Hematopoietic multipotent progenitor cell treated with erythropoietin and hydrocortisone succinate and interleukin-3 and kit ligand, for 15 days (in vitro differentiated cells): Measurements from ENCODE around the gene ROBO1.
A peak's percentile ranks its signal among the peaks of the same experiment; 100 is the strongest.

Experiments used
- DNase-seq: peaks from one replicate; pipeline ENCODE4 v3.0.0-alpha.2; 2015; ENCODE audit warnings: low spot score

ROBO1 gene

GRCh38 chr3:79066481-79066880 lies 701.3 kb downstream of the ROBO1 start:
- DNase-seq: no peak

- DNase-seq: no peak
Measured at GRCh38 chr3:79063624-79064023, 704.2 kb downstream of the ROBO1 start.

- no peak for DNase-seq
Measured at GRCh38 chr3:79057756-79058155, 710.0 kb downstream of the ROBO1 start.

GRCh38 chr3:79056498-79056897 lies 711.3 kb downstream of the ROBO1 start:
- no peak for DNase-seq

GRCh38 chr3:79052054-79052681 lies 715.6 kb downstream of the ROBO1 start:
- no peak for DNase-seq

GRCh38 chr3:79047581-79047980 lies 720.2 kb downstream of the ROBO1 start:
- DNase-seq: no peak

GRCh38 chr3:79041621-79042020 lies 726.2 kb downstream of the ROBO1 start:
- no peak for DNase-seq

- DNase-seq: no peak
Measured at GRCh38 chr3:79040701-79041100, 727.1 kb downstream of the ROBO1 start.

GRCh38 chr3:79040091-79040490 lies 727.7 kb downstream of the ROBO1 start:
- DNase-seq: no peak

GRCh38 chr3:79039192-79039591 lies 728.6 kb downstream of the ROBO1 start:
- no peak for DNase-seq

- no peak for DNase-seq
Measured at GRCh38 chr3:79038636-79039035, 729.2 kb downstream of the ROBO1 start.

- no peak for DNase-seq
Measured at GRCh38 chr3:79038057-79038456, 729.7 kb downstream of the ROBO1 start.

GRCh38 chr3:79032686-79033318 lies 735.0 kb downstream of the ROBO1 start:
- peak; percentile 10 for DNase-seq

- DNase-seq: no peak
Measured at GRCh38 chr3:79030157-79030556, 737.6 kb downstream of the ROBO1 start.

- no peak for DNase-seq
Measured at GRCh38 chr3:79028916-79029315, 738.9 kb downstream of the ROBO1 start.

- DNase-seq: no peak
Measured at GRCh38 chr3:79027593-79027992, 740.2 kb downstream of the ROBO1 start.

GRCh38 chr3:79019924-79020173 lies 747.9 kb downstream of the ROBO1 start:
- DNase-seq: no peak

GRCh38 chr3:79019137-79019923 lies 748.5 kb downstream of the ROBO1 start:
- no peak for DNase-seq

- no peak for DNase-seq
Measured at GRCh38 chr3:79018671-79019136, 749.1 kb downstream of the ROBO1 start.

- no peak for DNase-seq
Measured at GRCh38 chr3:79018265-79018664, 749.5 kb downstream of the ROBO1 start.

- no peak for DNase-seq
Measured at GRCh38 chr3:79016587-79017376, 751.0 kb downstream of the ROBO1 start.

GRCh38 chr3:79015854-79016253 lies 751.9 kb downstream of the ROBO1 start:
- no peak for DNase-seq

GRCh38 chr3:79012946-79013362 lies 754.8 kb downstream of the ROBO1 start:
- no peak for DNase-seq
